ENCODE measurements around the gene PRORP. TPM values are rescaled to one million over a fixed set of nuclear protein-coding genes. Genes with fewer than 3 reads are reported as not detected.
"Not testable (repeated sequence)": the region's sequence is repeated elsewhere in the genome, so short reads cannot be mapped to it uniquely, and the experiment has no call there.

Gene PRORP
- total and polyA plus RNA-seq, 2 experiments from 2014 or later: 23.2 to 32.7 TPM

- Histone ChIP-seq H3K9me2 (ENCODE audit: insufficient read depth) (no peaks in the 10 kb centered on the region), H3K9me3 (ENCODE audit: low read depth) (no peaks in the 10 kb centered on the region), H3K27ac (no peak overlapping the region), H3K27me3 (replicated peaks; ENCODE audit: insufficient read depth) (no peaks in the 10 kb centered on the region), H2AFZ (no peak overlapping the region), H3F3A (ENCODE audit: insufficient read depth) (peaks cover 6% of the 10 kb centered on the region; the same call in 1 of the 2 replicates), H3K4me3 (no peak overlapping the region), H3K4me1 (ENCODE audit: insufficient read depth) (no peaks in the 10 kb centered on the region), H3K79me2 (ENCODE audit: insufficient read depth) (no peaks in the 10 kb centered on the region), H3K4me2 (ENCODE audit: unreplicated experiment) (no peak overlapping the region), H4K20me1 (ENCODE audit: insufficient read depth) (no peaks in the 10 kb centered on the region), H3K9ac (no peak overlapping the region), H3K36me3 (ENCODE audit: low read depth) (peaks cover 45% of the 10 kb centered on the region)
- no peak for TF ChIP-seq EZH2 (IDR thresholded peaks at IDR 0.05; ENCODE audit: insufficient read depth, poor library complexity, severe bottlenecking)
- no peak for TF ChIP-seq EZH2phosphoT487 (IDR thresholded peaks at IDR 0.05; ENCODE audit: insufficient read depth, low read depth)
- DNase-seq: no peak
- WGBS, 2 experiments (ENCODE audit: low coverage in 1 of 2, low lambda C conversion rate in 2 of 2, missing lambda C conversion rate in 2 of 2): 72% methylated on average over 8 of the region's 8 CpGs
- in situ Hi-C loops (cut with MboI): no loop called here
These were observed 38.7 kb upstream of the PRORP start for GRCh38 chr14:35083530-35084150.

GRCh38 chr14:35085441-35085840 lies 36.9 kb upstream of the PRORP start:
- in situ Hi-C loops (cut with MboI): no loop called here
- Histone ChIP-seq H3K36me3 (ENCODE audit: low read depth) (peaks cover 33% of the 10 kb centered on the region), H3K4me3 (no peak overlapping the region), H3K4me2 (ENCODE audit: unreplicated experiment) (no peak overlapping the region), H2AFZ (no peak overlapping the region), H4K20me1 (ENCODE audit: insufficient read depth) (no peaks in the 10 kb centered on the region), H3F3A (ENCODE audit: insufficient read depth) (no peaks in the 10 kb centered on the region; the same call in 1 of the 2 replicates), H3K9me2 (ENCODE audit: insufficient read depth) (no peaks in the 10 kb centered on the region), H3K9ac (no peak overlapping the region), H3K4me1 (ENCODE audit: insufficient read depth) (no peaks in the 10 kb centered on the region), H3K79me2 (ENCODE audit: insufficient read depth) (no peaks in the 10 kb centered on the region), H3K27ac (no peak overlapping the region), H3K9me3 (ENCODE audit: low read depth) (no peaks in the 10 kb centered on the region), H3K27me3 (replicated peaks; ENCODE audit: insufficient read depth) (no peaks in the 10 kb centered on the region)
- no peak for DNase-seq
- WGBS, 2 experiments (ENCODE audit: low coverage in 1 of 2, low lambda C conversion rate in 2 of 2, missing lambda C conversion rate in 2 of 2): 71 to 78% methylated on average over 2 of the region's 2 CpGs
- TF ChIP-seq EZH2phosphoT487 (IDR thresholded peaks at IDR 0.05; ENCODE audit: insufficient read depth, low read depth) (no peak), EZH2 (IDR thresholded peaks at IDR 0.05; ENCODE audit: insufficient read depth, poor library complexity, severe bottlenecking) (no peak)

- Histone ChIP-seq H3F3A (ENCODE audit: insufficient read depth) (no peaks in the 10 kb centered on the region), H3K36me3 (ENCODE audit: low read depth) (peaks cover 17% of the 10 kb centered on the region), H3K9me2 (ENCODE audit: insufficient read depth) (no peaks in the 10 kb centered on the region), H3K9me3 (ENCODE audit: low read depth) (no peaks in the 10 kb centered on the region), H4K20me1 (ENCODE audit: insufficient read depth) (no peaks in the 10 kb centered on the region), H3K4me1 (ENCODE audit: insufficient read depth) (no peaks in the 10 kb centered on the region), H3K27me3 (replicated peaks; ENCODE audit: insufficient read depth) (no peaks in the 10 kb centered on the region), H3K4me3 (no peak overlapping the region), H3K27ac (no peak overlapping the region), H3K4me2 (ENCODE audit: unreplicated experiment) (no peak overlapping the region), H3K79me2 (ENCODE audit: insufficient read depth) (no peaks in the 10 kb centered on the region), H2AFZ (no peak overlapping the region), H3K9ac (no peak overlapping the region)
- DNase-seq: no peak
- 85 to 93% methylated on average over 2 of the region's 2 CpGs for WGBS, 2 experiments (ENCODE audit: low coverage in 1 of 2, low lambda C conversion rate in 2 of 2, missing lambda C conversion rate in 2 of 2)
- in situ Hi-C loops (cut with MboI): no loop called here
- TF ChIP-seq EZH2 (IDR thresholded peaks at IDR 0.05; ENCODE audit: insufficient read depth, poor library complexity, severe bottlenecking) (no peak), EZH2phosphoT487 (IDR thresholded peaks at IDR 0.05; ENCODE audit: insufficient read depth, low read depth) (no peak)
These were observed 33.8 kb upstream of the PRORP start for GRCh38 chr14:35088514-35088913.

GRCh38 chr14:35094645-35095044 lies 27.7 kb upstream of the PRORP start:
- peaks cover 42% of the 10 kb centered on the region for H3K36me3 ChIP-seq (ENCODE audit: low read depth)

GRCh38 chr14:35107866-35108265 lies 14.5 kb upstream of the PRORP start:
- H2AFZ ChIP-seq: no peak overlapping the region
- no peak overlapping the region for H3K27ac ChIP-seq
- no peaks in the 10 kb centered on the region for H3K9me3 ChIP-seq (ENCODE audit: low read depth)
- no peaks in the 10 kb centered on the region for H4K20me1 ChIP-seq (ENCODE audit: insufficient read depth)
- no peak overlapping the region for H3K4me3 ChIP-seq
- H3K36me3 ChIP-seq (ENCODE audit: low read depth): peaks cover 42% of the 10 kb centered on the region; the same call in 1 of the 2 replicates
- H3K27me3 ChIP-seq (replicated peaks; ENCODE audit: insufficient read depth): no peaks in the 10 kb centered on the region
- H3K9ac ChIP-seq: no peak overlapping the region
- no peak overlapping the region for H3K4me2 ChIP-seq (ENCODE audit: unreplicated experiment)
- in situ Hi-C loops (cut with MboI): no loop called here
- no peaks in the 10 kb centered on the region for H3K4me1 ChIP-seq (ENCODE audit: insufficient read depth)
- H3K9me2 ChIP-seq (ENCODE audit: insufficient read depth): no peaks in the 10 kb centered on the region
- 0 out of 2 replicates have a peak, but pooled peaks cover 7% of the 10 kb centered on the region for H3K79me2 ChIP-seq (ENCODE audit: insufficient read depth)
- TF ChIP-seq EZH2phosphoT487 (IDR thresholded peaks at IDR 0.05; ENCODE audit: insufficient read depth, low read depth) (no peak), EZH2 (IDR thresholded peaks at IDR 0.05; ENCODE audit: insufficient read depth, poor library complexity, severe bottlenecking) (no peak)
- H3F3A ChIP-seq (ENCODE audit: insufficient read depth): no peaks in the 10 kb centered on the region
- DNase-seq: no peak

More at GRCh38 chr14:35094645-35095044, 27.7 kb upstream of the PRORP start:
- H3K4me2 ChIP-seq (ENCODE audit: unreplicated experiment); H3K27ac ChIP-seq; H3K27me3 ChIP-seq (replicated peaks; ENCODE audit: insufficient read depth); H2AFZ ChIP-seq; H3K9me3 ChIP-seq (ENCODE audit: low read depth); H3K4me1 ChIP-seq (ENCODE audit: insufficient read depth); DNase-seq; H3K9me2 ChIP-seq (ENCODE audit: insufficient read depth); H3K9ac ChIP-seq; H3F3A ChIP-seq (ENCODE audit: insufficient read depth); H4K20me1 ChIP-seq (ENCODE audit: insufficient read depth); in situ Hi-C loops (cut with MboI); H3K79me2 ChIP-seq (ENCODE audit: insufficient read depth); H3K4me3 ChIP-seq: not testable (repeated sequence)
- WGBS, 2 experiments (ENCODE audit: low coverage in 1 of 2, low lambda C conversion rate in 2 of 2, missing lambda C conversion rate in 2 of 2): 92 to 93% methylated on average over 6 of the region's 6 CpGs
